ENCODE data around the gene CAPZA3.

GRCh38 chr12:18782827-18783226 lies 44.9 kb downstream of the CAPZA3 start:
- TF ChIP-seq EZH2 (IDR thresholded peaks at IDR 0.05; ENCODE audit: low read depth, unreplicated experiment) (no peak), POLR2AphosphoS5 (IDR thresholded peaks at IDR 0.05; ENCODE audit: low read depth) (no peak)
- TF ChIP-seq, protein P1, sequence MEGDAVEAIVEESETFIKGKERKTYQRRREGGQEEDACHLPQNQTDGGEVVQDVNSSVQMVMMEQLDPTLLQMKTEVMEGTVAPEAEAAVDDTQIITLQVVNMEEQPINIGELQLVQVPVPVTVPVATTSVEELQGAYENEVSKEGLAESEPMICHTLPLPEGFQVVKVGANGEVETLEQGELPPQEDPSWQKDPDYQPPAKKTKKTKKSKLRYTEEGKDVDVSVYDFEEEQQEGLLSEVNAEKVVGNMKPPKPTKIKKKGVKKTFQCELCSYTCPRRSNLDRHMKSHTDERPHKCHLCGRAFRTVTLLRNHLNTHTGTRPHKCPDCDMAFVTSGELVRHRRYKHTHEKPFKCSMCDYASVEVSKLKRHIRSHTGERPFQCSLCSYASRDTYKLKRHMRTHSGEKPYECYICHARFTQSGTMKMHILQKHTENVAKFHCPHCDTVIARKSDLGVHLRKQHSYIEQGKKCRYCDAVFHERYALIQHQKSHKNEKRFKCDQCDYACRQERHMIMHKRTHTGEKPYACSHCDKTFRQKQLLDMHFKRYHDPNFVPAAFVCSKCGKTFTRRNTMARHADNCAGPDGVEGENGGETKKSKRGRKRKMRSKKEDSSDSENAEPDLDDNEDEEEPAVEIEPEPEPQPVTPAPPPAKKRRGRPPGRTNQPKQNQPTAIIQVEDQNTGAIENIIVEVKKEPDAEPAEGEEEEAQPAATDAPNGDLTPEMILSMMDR (conservative IDR thresholded peaks at IDR 0.05; ENCODE audit: low read depth in 2 of 2), result no peak
